GM19372 (cell line): Measurements from ENCODE around the gene ECHDC1.
"Not testable (repeated sequence)": the region's sequence is repeated elsewhere in the genome, so short reads cannot be mapped to it uniquely, and the experiment has no call there.

Source experiments
- ATAC-seq: cut with Tn5 transposase; IDR thresholded peaks from one replicate; pipeline ENCODE4 v1.9.1; 2021; ENCODE audit warnings: mild to moderate bottlenecking, low read depth, moderate library complexity; ENCODE audit not compliant: unreplicated experiment

ECHDC1 gene

GRCh38 chr6:127342946-127343808, at the start of gene ECHDC1:
ECHDC1 (minus strand) TSS chr6:127343609; CDS start chr6:127331028, 12,581 bp downstream.
- ATAC-seq, result peak; percentile 72

- no peak for ATAC-seq
These were observed 48.9 kb upstream of the ECHDC1 start for GRCh38 chr6:127392301-127392700.

- ATAC-seq, result no peak
These were observed 47.9 kb upstream of the ECHDC1 start for GRCh38 chr6:127391094-127391953.

GRCh38 chr6:127389706-127390105, 46.3 kb upstream of the ECHDC1 start:
- no peak for ATAC-seq

- no peak for ATAC-seq
These were observed 42.4 kb upstream of the ECHDC1 start for GRCh38 chr6:127385668-127386430.

- ATAC-seq, result not testable (repeated sequence)
These were observed 41.4 kb upstream of the ECHDC1 start for GRCh38 chr6:127384848-127385247.

GRCh38 chr6:127383988-127384387, 40.6 kb upstream of the ECHDC1 start:
- ATAC-seq, result no peak

GRCh38 chr6:127382413-127382812, 39.0 kb upstream of the ECHDC1 start:
- no peak for ATAC-seq

- ATAC-seq, result no peak
These were observed 38.0 kb upstream of the ECHDC1 start for GRCh38 chr6:127381384-127381783.

- no peak for ATAC-seq
These were observed 33.3 kb upstream of the ECHDC1 start for GRCh38 chr6:127376685-127377084.

- no peak for ATAC-seq
These were observed 23.6 kb upstream of the ECHDC1 start for GRCh38 chr6:127367023-127367375.

GRCh38 chr6:127366282-127367022, 23.0 kb upstream of the ECHDC1 start:
- ATAC-seq, result no peak

- ATAC-seq, result no peak
These were observed 22.5 kb upstream of the ECHDC1 start for GRCh38 chr6:127365874-127366273.

GRCh38 chr6:127352524-127352923, 9.1 kb upstream of the ECHDC1 start:
- ATAC-seq, result no peak

GRCh38 chr6:127349980-127350379, 6.6 kb upstream of the ECHDC1 start:
- no peak for ATAC-seq

GRCh38 chr6:127348028-127348661, 4.7 kb upstream of the ECHDC1 start:
- no peak for ATAC-seq

GRCh38 chr6:127347178-127347577, 3.8 kb upstream of the ECHDC1 start:
- no peak for ATAC-seq

- no peak for ATAC-seq
These were observed 2.1 kb upstream of the ECHDC1 start for GRCh38 chr6:127345521-127345920.

GRCh38 chr6:127343809-127344659, 625 bp upstream of the ECHDC1 start:
- peak; percentile 13 for ATAC-seq
